ENCODE data around the gene LIPC.

- TF ChIP-seq CTCF (conservative IDR thresholded peaks at IDR 0.05 in 1 of 2, IDR thresholded peaks at IDR 0.05 in 1 of 2; ENCODE audit: low read depth in 1 of 2, low read length in 2 of 2) (no peak), EZH2 (IDR thresholded peaks at IDR 0.05; ENCODE audit: low read length, missing control alignments) (no peak)
Observed at GRCh38 chr15:58398071-58398470, 33.7 kb upstream of the LIPC start.
